Measurements from ENCODE around the gene ZNF354C. TPM values are rescaled to one million over a fixed set of nuclear protein-coding genes. Genes with fewer than 3 reads are reported as not detected.

Gene ZNF354C
- total and polyA plus RNA-seq, 2 of the 4 experiments (the other 2 are of a cell fraction) = 1.9 to 5.6 TPM

GRCh38 chr5:179127136-179128040, 67.2 kb downstream of the ZNF354C start:
- no TSS peak for BruUV-seq (replicated peaks)
- Histone ChIP-seq H2AK5ac (ENCODE audit: low read depth, low read length) (no peak overlapping the region), H3K79me1 (ENCODE audit: low read depth in 1 of 2, low read length in 2 of 2) (no peaks in the 10 kb centered on the region), H4K20me1 (ENCODE audit: insufficient read depth, low read length) (no peaks in the 10 kb centered on the region), H2AFZ (replicated peaks; ENCODE audit: low read length, poor library complexity) (no peak overlapping the region), H3K4me3 (ENCODE audit: insufficient read depth, low read depth, low read length) (no peak overlapping the region), H3K56ac (ENCODE audit: extremely low read depth, insufficient read depth, low read length) (no peak overlapping the region), H2AK9ac (replicated peaks; ENCODE audit: low read depth, low read length, poor library complexity) (no peak overlapping the region), H3K18ac (ENCODE audit: low read depth, low read length) (no peak overlapping the region), H3K9ac (ENCODE audit: low read depth, low read length) (no peak overlapping the region), H3K4me1 (ENCODE audit: control insufficient read depth, insufficient read depth, low read length) (no peaks in the 10 kb centered on the region), H4K91ac (ENCODE audit: insufficient read depth, low read depth, low read length) (no peak overlapping the region), H3K27ac (ENCODE audit: insufficient read depth, low read length) (no peak overlapping the region), H2BK20ac (ENCODE audit: low read depth, low read length) (no peak overlapping the region), H3K14ac (replicated peaks; ENCODE audit: low read depth, low read length) (no peak overlapping the region), H4K5ac (ENCODE audit: low read depth, low read length) (no peak overlapping the region), H3K4ac (ENCODE audit: low read depth, low read length) (no peak overlapping the region), H3K9me3 (ENCODE audit: control insufficient read depth, insufficient read depth, low read length) (no peaks in the 10 kb centered on the region), H2BK5ac (ENCODE audit: low read depth, low read length, poor library complexity, severe bottlenecking) (no peak overlapping the region), H2BK15ac (ENCODE audit: low read depth, low read length) (no peak overlapping the region), H3K4me2 (ENCODE audit: low read depth, low read length) (no peak overlapping the region), H4K8ac (ENCODE audit: low read depth in 2 of 2, low read length in 2 of 2) (no peak overlapping the region), H3K36me3 (ENCODE audit: control insufficient read depth, insufficient read depth, low read length) (peaks cover 52% of the 10 kb centered on the region), H3K9me1 (ENCODE audit: insufficient read depth, low read length) (no peaks in the 10 kb centered on the region), H3K27me3 (ENCODE audit: control insufficient read depth, insufficient read depth, low read length) (no peaks in the 10 kb centered on the region), H3K23ac (ENCODE audit: low read depth, low read length) (no peak overlapping the region), H2BK120ac (ENCODE audit: low read depth, low read length) (no peak overlapping the region)
- no peak for ATAC-seq (ENCODE audit: low read depth)
- intact Hi-C loops (cut with micrococcal nuclease) = no loop called here
- dilution Hi-C loops (cut with HindIII; ENCODE audit: low sequenced_read_pairs, unreplicated experiment) = no loop called here
- ChIA-PET POLR2A (ENCODE audit: unreplicated experiment) (no interaction called here), CTCF (no interaction called here)
- no peak for TF ChIP-seq NFE2L2 (IDR thresholded peaks at IDR 0.05; ENCODE audit: low read depth, low read length)
- TF ChIP-seq POLR2A (IDR thresholded peaks at IDR 0.05; ENCODE audit: low read depth, low read length) = no peak
- no peak for TF ChIP-seq USF2 (IDR thresholded peaks at IDR 0.05; ENCODE audit: low read depth, low read length)
- TF ChIP-seq CHD1 (IDR thresholded peaks at IDR 0.05; ENCODE audit: low read depth, low read length) = no peak
- no peak for TF ChIP-seq RAD21 (IDR thresholded peaks at IDR 0.05; ENCODE audit: low read length)
- no peak for TF ChIP-seq SMC3 (IDR thresholded peaks at IDR 0.05; ENCODE audit: low read depth, low read length)
- TF ChIP-seq MXI1 (IDR thresholded peaks at IDR 0.05; ENCODE audit: borderline replicate concordance, low read depth, low read length) = no peak
- TF ChIP-seq MAFK (IDR thresholded peaks at IDR 0.05; ENCODE audit: low read depth, low read length) = no peak
- no peak for TF ChIP-seq ELK1 (IDR thresholded peaks at IDR 0.05; ENCODE audit: borderline replicate concordance, low read depth, low read length)
- in situ Hi-C loops (cut with MboI; ENCODE audit: low sequenced_read_pairs) = no loop called here
- DNase-seq = no peak
- WGBS, 2 experiments (ENCODE audit: extremely low coverage in 2 of 2, insufficient read length in 1 of 2) = 95% methylated on average over 7 of the region's 21 CpGs; no CpG with 5 or more reads in 1 of the 2 experiments
